Fibroblast of pulmonary artery (primary cell): ENCODE results near the gene SNAP47.

ENCODE experiments used
- DNase-seq: peaks from one replicate; pipeline ENCODE4 v3.0.0-alpha.2; 2010; ENCODE audit warnings: low read depth
- H3K4me3 ChIP-seq: replicated peaks from 2 replicates; pipeline ENCODE4 v1.5.1; 2011; ENCODE audit warnings: low read depth, mild to moderate bottlenecking, control low read depth, low read length, moderate library complexity
- TF ChIP-seq, protein P1 (sequence below): IDR thresholded peaks from 2 replicates; pipeline ENCODE4 v1.5.1; 2011; ENCODE audit warnings: mild to moderate bottlenecking, control low read depth, low read length, inconsistent platforms; ENCODE audit errors: missing control alignments

SNAP47 gene

DNA sequence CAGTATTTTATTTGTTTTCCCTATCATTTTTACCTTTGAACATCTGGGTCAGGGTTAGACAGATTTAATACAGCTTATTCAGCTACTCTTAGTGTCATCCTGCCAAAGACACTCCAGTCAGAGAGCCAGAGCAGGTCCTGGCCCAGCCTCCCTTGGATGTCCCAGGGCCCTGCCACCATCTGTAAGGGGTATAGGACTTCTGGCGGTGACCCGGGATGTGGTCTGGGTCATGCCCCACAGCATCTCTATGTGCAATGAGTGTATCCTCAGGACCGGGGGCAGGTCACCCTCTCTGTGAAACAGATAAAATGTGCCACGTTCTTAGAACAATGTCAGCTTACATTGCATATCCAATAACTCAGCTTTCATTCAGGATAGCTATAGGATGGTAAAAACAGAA is 42.4 kb downstream of the SNAP47 start:
- no peak for DNase-seq
- TF ChIP-seq, protein P1, sequence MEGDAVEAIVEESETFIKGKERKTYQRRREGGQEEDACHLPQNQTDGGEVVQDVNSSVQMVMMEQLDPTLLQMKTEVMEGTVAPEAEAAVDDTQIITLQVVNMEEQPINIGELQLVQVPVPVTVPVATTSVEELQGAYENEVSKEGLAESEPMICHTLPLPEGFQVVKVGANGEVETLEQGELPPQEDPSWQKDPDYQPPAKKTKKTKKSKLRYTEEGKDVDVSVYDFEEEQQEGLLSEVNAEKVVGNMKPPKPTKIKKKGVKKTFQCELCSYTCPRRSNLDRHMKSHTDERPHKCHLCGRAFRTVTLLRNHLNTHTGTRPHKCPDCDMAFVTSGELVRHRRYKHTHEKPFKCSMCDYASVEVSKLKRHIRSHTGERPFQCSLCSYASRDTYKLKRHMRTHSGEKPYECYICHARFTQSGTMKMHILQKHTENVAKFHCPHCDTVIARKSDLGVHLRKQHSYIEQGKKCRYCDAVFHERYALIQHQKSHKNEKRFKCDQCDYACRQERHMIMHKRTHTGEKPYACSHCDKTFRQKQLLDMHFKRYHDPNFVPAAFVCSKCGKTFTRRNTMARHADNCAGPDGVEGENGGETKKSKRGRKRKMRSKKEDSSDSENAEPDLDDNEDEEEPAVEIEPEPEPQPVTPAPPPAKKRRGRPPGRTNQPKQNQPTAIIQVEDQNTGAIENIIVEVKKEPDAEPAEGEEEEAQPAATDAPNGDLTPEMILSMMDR = no peak
- no peak overlapping the region for H3K4me3 ChIP-seq

DNA sequence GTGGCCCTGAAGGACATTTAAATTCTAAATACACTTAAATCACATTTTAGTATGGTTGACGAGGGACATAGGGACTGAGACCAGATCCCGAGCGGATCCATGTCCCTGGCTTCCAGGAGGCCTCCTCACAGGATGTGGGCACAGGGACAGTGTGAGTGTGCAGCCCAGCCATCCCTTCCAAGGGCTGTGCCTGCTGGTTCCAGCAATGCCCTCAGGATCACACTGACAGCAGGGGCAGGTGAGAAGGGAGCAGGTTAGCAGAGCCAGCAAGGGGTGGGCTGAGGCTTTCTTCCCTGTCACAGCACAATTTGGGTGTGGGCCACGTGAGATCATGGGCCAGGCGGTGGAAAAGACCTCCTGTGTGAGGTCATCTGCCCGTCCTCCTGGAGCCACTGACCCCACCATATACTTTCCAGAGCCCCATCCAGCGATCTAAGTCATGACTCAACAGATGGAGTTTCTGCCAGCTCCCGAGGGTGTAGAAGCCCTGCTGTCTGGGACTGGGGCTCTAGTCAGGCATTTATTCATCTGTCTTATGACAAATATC is 43.2 kb downstream of the SNAP47 start:
- peak; percentile 35 for DNase-seq
- TF ChIP-seq, protein P1 = no peak
- H3K4me3 ChIP-seq = no peak overlapping the region

DNA sequence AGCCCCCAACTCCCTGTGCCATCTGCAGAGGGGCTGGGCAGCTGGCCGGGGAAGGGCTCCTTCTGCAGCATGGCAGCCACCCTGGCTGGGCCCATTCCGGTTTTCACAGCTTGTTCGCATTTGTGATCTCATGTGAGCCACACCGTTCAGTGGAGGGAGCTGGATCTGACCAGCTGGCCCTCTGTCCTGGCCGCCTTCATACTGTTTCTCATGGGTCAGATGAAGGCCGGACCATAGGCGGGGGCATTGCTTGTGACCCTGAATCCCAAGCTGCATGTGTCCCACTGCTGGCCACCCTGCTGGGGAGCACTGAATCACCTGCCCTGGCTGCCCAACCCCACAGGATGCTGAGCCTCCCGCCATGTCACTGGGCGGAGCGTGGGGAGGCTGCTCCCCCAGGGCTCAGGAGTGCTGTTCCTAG is 43.8 kb downstream of the SNAP47 start:
- DNase-seq = no peak
- TF ChIP-seq, protein P1 = no peak
- H3K4me3 ChIP-seq = no peak overlapping the region

DNA sequence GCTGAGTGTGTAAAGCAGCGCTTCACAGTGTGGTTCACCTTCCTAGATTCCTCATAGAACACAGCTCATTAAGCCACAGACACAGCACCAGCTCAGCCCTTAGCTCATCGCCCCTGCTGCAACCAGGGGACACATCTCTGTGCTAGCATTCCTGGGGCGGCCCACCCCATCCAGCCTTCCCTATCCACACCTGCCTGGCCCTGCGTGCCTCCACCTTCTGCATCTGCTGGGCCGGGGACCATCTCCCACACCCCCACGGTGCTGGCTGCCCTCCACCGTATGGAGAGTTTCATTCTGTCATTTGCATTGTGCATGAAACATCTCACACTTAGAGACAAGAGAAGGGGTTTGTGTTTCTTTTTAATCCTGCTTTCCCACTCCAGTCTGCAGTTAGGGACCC is 44.5 kb downstream of the SNAP47 start:
- DNase-seq = no peak
- TF ChIP-seq, protein P1 = no peak
- H3K4me3 ChIP-seq = no peak overlapping the region

DNA sequence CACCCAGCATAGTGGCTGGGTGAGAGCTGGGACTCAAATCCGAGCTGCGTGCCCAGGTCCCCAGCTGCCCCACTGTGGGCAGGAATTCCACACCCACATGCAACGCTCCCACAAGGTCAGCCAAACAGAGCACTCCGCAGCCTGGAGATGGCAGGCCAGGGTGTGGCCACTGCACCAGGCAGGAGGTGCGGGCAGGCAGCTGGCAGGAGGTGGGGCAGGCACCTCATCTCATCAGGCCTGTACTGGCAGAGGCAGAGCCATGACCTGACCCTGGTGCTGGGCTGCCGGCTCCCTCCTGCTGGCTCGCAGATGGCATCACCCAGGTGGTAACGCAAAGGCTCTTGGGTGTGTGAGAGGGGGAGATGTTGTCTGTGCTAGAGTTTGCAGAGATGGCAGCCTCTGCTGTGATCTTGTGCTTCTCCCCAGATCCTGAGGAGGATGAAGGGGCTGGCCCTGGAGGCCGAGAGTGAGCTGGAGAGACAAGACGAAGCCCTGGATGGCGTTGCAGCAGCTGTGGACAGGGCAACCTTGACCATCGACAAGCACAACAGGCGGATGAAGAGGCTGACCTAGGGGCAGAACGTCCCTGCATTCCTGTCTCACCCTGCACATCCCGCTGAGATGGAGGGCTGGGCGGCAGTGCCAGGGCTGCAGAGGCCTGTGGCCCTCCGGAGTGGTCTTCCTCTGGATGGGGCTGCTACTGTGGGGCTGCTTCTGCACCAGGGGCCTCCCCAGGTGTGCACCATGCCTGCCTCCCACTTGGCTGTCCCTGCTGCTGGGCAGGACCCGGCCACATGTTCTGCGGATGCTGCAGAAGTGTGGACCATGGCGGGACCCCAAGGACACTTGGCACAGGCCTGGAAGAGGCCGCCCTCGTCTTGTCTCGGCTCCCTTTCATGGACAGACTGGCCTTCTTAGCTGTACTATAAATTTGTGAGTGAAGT is 45.1 kb downstream of the SNAP47 start:
- no peak for DNase-seq
- H3K4me3 ChIP-seq = no peak overlapping the region
- TF ChIP-seq, protein P1 = no peak

DNA sequence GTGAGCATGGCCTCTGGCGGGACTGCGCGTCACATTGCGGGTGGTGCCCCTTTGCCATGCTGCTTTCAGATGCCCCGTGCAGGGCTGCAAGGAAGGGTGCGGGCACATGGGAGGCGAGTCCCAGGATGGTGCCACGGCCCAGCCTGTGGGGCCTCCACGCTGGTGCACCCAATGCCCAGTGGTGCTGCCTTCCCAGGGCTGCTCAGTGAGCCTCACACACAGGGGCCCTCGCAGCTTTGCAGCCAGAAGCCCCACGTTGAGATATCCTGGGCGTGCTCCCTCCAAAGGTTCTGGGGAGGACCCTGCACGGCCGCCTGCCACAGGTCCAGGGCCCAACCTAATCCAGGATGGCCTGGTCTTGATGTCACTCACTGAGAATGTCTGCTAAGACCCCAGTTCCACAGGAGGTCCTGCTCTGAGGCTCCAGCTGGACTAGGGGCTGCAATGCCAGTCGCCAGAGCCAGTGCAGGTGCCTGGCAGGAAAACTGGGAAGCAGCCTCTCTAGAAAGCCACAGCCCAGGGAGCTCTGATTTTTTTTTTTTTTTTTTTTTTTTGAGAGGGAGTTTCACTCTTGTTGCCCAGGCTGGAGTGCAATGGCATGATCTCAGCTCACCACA is 46.2 kb downstream of the SNAP47 start:
- no peak overlapping the region for H3K4me3 ChIP-seq
- DNase-seq = no peak
- TF ChIP-seq, protein P1 = no peak
